SU-DHL-6 (cell line): ENCODE measurements around the gene ST7.

Source experiments
- H2AFZ ChIP-seq: fragments of 200-600 bp; sonication (generic); 2 replicates; pipeline ENCODE4 v1.6.1; 2014; ENCODE audit warnings: low read depth, mild to moderate bottlenecking, moderate library complexity, mixed read lengths, antibody characterized with exemption, low read length; ENCODE audit not compliant: severe bottlenecking
- H3F3A ChIP-seq: fragments of 200-600 bp; shearing (Covaris generic); 2 replicates; pipeline ENCODE4 v1.6.0; 2016; ENCODE audit warnings: antibody characterized with exemption, mild to moderate bottlenecking; ENCODE audit not compliant: insufficient read depth
- H3K27ac ChIP-seq: fragments of 200-600 bp; sonication (generic); 2 replicates; pipeline ENCODE4 v1.5.1; 2016; ENCODE audit warnings: low read depth, mild to moderate bottlenecking, low read length, moderate library complexity, mixed read lengths
- H3K27me3 ChIP-seq: fragments of 200-600 bp; sonication (generic), shearing (Covaris generic); 2 replicates; pipeline ENCODE4 v1.6.0; 2014; ENCODE audit warnings: mild to moderate bottlenecking, low read length
- H3K36me3 ChIP-seq: fragments of 200-600 bp; sonication (generic); 2 replicates; pipeline ENCODE4 v1.6.1; 2014; ENCODE audit warnings: mild to moderate bottlenecking, low read length, mixed read lengths
- H3K4me2 ChIP-seq: fragments of 300-600, 200-600 bp; shearing (Covaris generic), sonication (generic); 2 replicates; pipeline ENCODE4 v1.6.0; 2014; ENCODE audit warnings: low read length, low read depth, mild to moderate bottlenecking; ENCODE audit not compliant: poor library complexity, severe bottlenecking
- H3K4me3 ChIP-seq: fragments of 200-600 bp; sonication (generic); 2 replicates; pipeline ENCODE4 v1.5.1; 2014; ENCODE audit warnings: antibody characterized with exemption, low read length, mild to moderate bottlenecking, mixed read lengths; ENCODE audit not compliant: insufficient read depth, poor library complexity, severe bottlenecking
- H3K79me2 ChIP-seq: fragments of 200-600 bp; sonication (generic); 2 replicates; pipeline ENCODE4 v1.6.1; 2014; ENCODE audit warnings: mild to moderate bottlenecking, low read length, moderate library complexity; ENCODE audit not compliant: insufficient read depth
- H3K9ac ChIP-seq: fragments of 200-600 bp; sonication (generic); 2 replicates; pipeline ENCODE4 v1.7.0; 2014; ENCODE audit warnings: mild to moderate bottlenecking, low read length
- H3K9me2 ChIP-seq: fragments of 200-600 bp; sonication (generic); replicated peaks from 2 replicates; pipeline ENCODE4 v1.6.1; 2014; ENCODE audit warnings: low read length; ENCODE audit not compliant: insufficient read depth
- H3K9me3 ChIP-seq: fragments of 200-600 bp; sonication (generic); 2 replicates; pipeline ENCODE4 v1.6.1; 2014; ENCODE audit warnings: low read length, mixed read lengths; ENCODE audit not compliant: insufficient read depth
- H4K20me1 ChIP-seq: fragments of 200-600 bp; sonication (generic); 2 replicates; pipeline ENCODE4 v1.6.1; 2014; ENCODE audit warnings: low read depth, mild to moderate bottlenecking, antibody characterized with exemption, low read length, moderate library complexity, mixed read lengths
- EZH2phosphoT487 ChIP-seq: fragments of 200-600 bp; sonication (generic), shearing (Covaris generic); conservative IDR thresholded peaks from 2 replicates; pipeline ENCODE4 v1.6.1; 2018; ENCODE audit warnings: mild to moderate bottlenecking, antibody characterized with exemption, low read length, moderate library complexity, mixed read lengths
- TF ChIP-seq, protein P1 (sequence below): fragments of 200-600 bp; sonication (generic); IDR thresholded peaks from one replicate; pipeline ENCODE4 v1.5.1; 2017; ENCODE audit warnings: antibody characterized with exemption, mild to moderate bottlenecking, low read length, moderate library complexity; ENCODE audit not compliant: insufficient read depth, poor library complexity, severe bottlenecking

ST7 gene

DNA sequence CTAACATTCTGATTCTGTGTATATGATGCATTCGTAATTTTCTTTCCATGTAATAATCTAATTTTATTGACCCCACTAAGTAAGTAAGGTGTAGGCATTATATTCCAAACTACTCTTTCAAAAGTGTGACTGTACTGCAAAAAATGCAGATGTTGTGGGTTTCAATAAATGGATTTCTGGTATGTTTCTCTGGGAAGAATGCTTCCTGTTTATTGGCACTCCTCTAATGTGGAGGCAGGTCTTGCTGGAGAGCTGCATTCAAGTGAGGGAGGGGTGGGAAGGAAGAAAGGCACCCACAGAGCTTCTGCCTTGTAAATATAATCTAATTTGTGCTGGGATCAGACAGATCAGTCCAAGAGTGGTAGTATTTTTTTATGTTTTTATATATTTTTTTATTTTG, 23.9 kb downstream of the ST7 start:
- no peak overlapping the region for H3K4me3 ChIP-seq
- H4K20me1 ChIP-seq, result no peaks in the 10 kb centered on the region
- no peaks in the 10 kb centered on the region for H3K9me3 ChIP-seq
- no peak for TF ChIP-seq EZH2phosphoT487
- TF ChIP-seq, protein P1, sequence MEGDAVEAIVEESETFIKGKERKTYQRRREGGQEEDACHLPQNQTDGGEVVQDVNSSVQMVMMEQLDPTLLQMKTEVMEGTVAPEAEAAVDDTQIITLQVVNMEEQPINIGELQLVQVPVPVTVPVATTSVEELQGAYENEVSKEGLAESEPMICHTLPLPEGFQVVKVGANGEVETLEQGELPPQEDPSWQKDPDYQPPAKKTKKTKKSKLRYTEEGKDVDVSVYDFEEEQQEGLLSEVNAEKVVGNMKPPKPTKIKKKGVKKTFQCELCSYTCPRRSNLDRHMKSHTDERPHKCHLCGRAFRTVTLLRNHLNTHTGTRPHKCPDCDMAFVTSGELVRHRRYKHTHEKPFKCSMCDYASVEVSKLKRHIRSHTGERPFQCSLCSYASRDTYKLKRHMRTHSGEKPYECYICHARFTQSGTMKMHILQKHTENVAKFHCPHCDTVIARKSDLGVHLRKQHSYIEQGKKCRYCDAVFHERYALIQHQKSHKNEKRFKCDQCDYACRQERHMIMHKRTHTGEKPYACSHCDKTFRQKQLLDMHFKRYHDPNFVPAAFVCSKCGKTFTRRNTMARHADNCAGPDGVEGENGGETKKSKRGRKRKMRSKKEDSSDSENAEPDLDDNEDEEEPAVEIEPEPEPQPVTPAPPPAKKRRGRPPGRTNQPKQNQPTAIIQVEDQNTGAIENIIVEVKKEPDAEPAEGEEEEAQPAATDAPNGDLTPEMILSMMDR, result no peak
- H3K9me2 ChIP-seq, result no peaks in the 10 kb centered on the region
- no peaks in the 10 kb centered on the region for H3F3A ChIP-seq
- no peak overlapping the region for H3K4me2 ChIP-seq
- H2AFZ ChIP-seq, result no peak overlapping the region
- no peak overlapping the region for H3K9ac ChIP-seq
- no peaks in the 10 kb centered on the region for H3K79me2 ChIP-seq
- H3K27ac ChIP-seq, result no peak overlapping the region
- H3K36me3 ChIP-seq, result no peaks in the 10 kb centered on the region
- no peaks in the 10 kb centered on the region for H3K27me3 ChIP-seq

DNA sequence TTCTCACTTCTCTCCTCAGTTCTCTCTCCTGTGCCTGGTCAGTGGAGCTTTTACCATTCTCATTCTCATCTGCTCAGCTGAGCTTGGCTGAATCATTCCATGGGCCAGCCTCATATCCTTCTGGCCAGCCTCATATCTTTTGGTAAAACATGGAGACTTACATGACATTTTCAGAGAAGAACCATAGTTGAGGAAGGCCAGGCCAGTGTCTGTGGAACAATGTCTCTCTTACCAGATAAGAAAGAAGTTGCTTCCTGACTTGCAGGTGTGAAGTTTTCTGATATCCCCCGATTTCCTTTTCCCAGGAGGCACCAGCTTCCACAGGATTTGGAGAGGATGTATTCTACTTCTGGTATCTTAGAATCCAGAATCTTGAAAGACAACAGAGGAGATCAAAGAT, 24.7 kb downstream of the ST7 start:
- Histone ChIP-seq H3F3A (no peaks in the 10 kb centered on the region), H3K4me3 (no peak overlapping the region), H3K27ac (no peak overlapping the region), H3K4me2 (no peak overlapping the region), H3K27me3 (no peaks in the 10 kb centered on the region), H3K79me2 (no peaks in the 10 kb centered on the region), H4K20me1 (no peaks in the 10 kb centered on the region), H3K36me3 (no peaks in the 10 kb centered on the region), H2AFZ (no peak overlapping the region), H3K9me3 (no peaks in the 10 kb centered on the region), H3K9me2 (no peaks in the 10 kb centered on the region), H3K9ac (no peak overlapping the region)
- TF ChIP-seq EZH2phosphoT487, result no peak
- TF ChIP-seq, protein P1, result no peak

DNA sequence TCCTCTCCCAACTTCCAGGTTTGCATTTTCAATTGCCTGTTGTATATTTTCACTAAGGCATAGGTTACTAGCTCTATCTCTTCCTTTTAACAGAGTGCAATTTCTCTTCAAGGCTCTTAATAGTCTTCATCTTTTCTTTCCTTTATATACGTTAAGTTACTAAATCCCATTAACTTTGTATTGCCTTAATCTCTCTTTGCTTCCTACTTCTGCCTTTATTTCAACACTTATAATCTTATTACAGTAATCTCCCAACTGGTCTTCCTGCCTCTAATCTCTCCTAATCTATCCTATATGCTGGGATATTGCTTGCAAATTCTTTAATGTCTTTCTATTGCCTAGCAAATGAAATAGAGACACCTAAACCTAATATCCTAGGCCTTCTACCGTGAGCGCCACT, 26.1 kb downstream of the ST7 start:
- H3K4me2 ChIP-seq, result no peak overlapping the region
- H3K4me3 ChIP-seq, result no peak overlapping the region
- H3K9me2 ChIP-seq, result no peaks in the 10 kb centered on the region
- no peaks in the 10 kb centered on the region for H3K36me3 ChIP-seq
- H2AFZ ChIP-seq, result no peak overlapping the region
- no peaks in the 10 kb centered on the region for H3K79me2 ChIP-seq
- H4K20me1 ChIP-seq, result no peaks in the 10 kb centered on the region
- no peak for TF ChIP-seq EZH2phosphoT487
- TF ChIP-seq, protein P1, result no peak
- no peak overlapping the region for H3K9ac ChIP-seq
- no peak overlapping the region for H3K27ac ChIP-seq
- H3K27me3 ChIP-seq, result no peaks in the 10 kb centered on the region
- no peaks in the 10 kb centered on the region for H3F3A ChIP-seq
- H3K9me3 ChIP-seq, result no peaks in the 10 kb centered on the region
